Activated T-cell treated with anti-CD3 and anti-CD28 coated beads for 4 hours (primary cell): ENCODE measurements around the gene ZBTB16.

Experiments used
- DNase-seq: peaks from one replicate; pipeline ENCODE4 v3.0.0-alpha.2; 2020

ZBTB16 gene

DNA sequence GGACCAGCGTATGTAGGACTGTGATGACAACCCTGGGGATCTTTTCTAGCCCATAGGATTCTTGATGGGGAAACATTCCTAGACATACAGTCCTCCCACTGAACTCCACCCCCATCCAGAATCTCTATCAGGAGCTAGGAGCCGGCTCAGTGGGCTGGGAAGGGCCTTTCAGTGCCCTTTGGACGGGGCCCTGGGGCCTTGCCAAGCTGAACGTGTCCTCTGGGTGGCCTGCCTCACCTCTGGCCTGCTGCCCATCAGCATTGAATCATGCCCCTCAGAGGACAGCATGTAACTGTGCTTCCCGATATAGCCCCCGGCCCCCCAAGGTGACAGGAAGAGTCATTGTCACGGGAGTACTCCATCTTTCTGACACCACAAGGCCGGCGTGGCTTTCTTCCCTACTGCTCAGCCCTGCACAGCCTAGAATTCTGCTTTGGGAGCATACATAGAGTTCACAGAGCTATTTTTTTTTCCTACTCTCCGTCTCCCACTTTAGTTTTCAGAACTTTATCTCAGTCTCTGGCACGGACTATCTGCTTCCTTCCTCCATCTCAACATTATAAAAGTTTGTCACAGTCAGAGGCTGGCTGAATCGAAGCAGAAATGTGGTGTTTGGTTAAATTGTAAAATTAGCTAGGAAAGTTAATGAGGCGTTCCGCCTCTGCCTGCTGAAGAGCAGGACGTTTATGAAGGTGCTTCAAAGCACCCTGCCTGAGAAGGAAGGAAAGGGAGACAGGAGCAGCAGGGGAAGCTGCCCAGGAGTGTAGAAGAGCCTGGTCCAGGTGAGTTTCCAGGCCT lies 111.9 kb downstream of the ZBTB16 start:
- DNase-seq, result no peak

- no peak for DNase-seq
These were observed 112.7 kb downstream of the ZBTB16 start for GRCh38 chr11:114172055-114172861.

DNA sequence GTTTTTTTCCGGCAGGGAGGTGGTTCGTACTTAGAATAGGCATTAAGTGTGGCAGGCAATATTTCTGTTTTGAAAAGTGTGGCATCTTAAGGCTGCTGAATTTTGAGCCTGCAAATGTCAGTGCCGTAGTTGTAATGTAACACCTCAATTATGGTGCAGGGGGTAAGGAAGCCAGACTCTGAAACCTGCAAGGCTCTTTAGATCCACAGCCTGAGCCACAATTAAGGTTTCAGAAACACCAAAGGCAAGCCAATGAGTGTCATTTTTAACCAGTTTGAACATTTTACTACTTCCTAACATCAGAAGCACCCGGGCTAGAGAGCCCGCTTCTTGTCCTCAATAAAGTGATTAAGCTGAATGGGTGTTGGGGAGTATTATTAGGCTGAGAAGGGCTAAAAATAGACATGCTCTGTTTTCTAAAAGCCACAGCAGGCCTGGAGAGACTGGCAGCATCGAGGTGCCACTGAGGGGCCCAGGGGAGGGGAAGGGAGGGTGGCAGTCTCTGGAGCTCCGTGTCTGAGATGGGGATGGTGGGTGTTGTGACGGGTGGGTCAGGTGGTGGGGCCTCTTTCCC lies 113.4 kb downstream of the ZBTB16 start:
- DNase-seq, result no peak

DNA sequence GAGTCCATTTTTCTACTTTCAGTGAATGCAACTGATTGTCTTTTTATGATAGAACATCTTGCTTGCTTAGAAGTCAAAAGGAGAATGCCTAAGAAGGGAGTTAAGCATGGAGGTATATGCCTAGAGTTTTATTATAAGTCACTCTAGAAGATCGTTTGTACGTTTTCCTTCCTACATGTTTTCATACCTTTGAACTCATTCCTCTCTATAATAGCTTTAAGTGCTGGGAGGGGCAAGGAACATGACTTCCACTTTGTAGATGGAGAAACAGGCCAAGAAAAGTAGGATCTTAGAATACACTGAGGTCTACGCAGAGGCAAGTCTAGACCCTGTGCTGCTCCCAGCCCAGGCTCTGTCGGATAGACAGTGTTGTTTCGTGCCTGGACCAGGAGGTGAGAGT lies 114.3 kb downstream of the ZBTB16 start:
- no peak for DNase-seq

GRCh38 chr11:114174712-114175495 lies 115.4 kb downstream of the ZBTB16 start:
- DNase-seq, result no peak

GRCh38 chr11:114175706-114176105 lies 116.2 kb downstream of the ZBTB16 start:
- no peak for DNase-seq

GRCh38 chr11:114176321-114176720 lies 116.8 kb downstream of the ZBTB16 start:
- no peak for DNase-seq

GRCh38 chr11:114178656-114179055 lies 119.1 kb downstream of the ZBTB16 start:
- DNase-seq, result no peak

GRCh38 chr11:114179234-114179941 lies 119.9 kb downstream of the ZBTB16 start:
- DNase-seq, result no peak

GRCh38 chr11:114180301-114181055 lies 121.0 kb downstream of the ZBTB16 start:
- no peak for DNase-seq

GRCh38 chr11:114181195-114181594 lies 121.7 kb downstream of the ZBTB16 start:
- DNase-seq, result no peak

DNA sequence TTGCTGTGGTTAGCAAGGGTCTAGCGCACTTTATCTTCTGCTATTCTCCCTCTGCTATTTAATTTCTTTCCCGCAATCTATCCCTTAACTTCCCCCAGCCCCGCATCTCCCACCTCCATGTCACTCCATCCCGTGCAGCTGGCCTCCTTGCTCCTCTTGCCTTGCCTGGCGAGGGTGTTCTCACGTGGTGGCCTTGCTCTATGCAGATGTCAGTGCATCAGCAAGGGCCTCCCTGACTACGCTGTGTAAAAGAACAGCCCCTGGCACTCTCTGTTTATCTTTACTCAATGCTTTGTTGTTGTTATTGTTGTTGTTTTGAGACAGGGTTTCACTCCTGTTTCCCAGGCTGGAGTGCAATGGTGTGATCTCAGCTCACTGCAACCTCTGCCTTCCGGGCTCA lies 122.2 kb downstream of the ZBTB16 start:
- no peak for DNase-seq

- no peak for DNase-seq
These were observed 123.0 kb downstream of the ZBTB16 start for GRCh38 chr11:114182471-114183043.

DNA sequence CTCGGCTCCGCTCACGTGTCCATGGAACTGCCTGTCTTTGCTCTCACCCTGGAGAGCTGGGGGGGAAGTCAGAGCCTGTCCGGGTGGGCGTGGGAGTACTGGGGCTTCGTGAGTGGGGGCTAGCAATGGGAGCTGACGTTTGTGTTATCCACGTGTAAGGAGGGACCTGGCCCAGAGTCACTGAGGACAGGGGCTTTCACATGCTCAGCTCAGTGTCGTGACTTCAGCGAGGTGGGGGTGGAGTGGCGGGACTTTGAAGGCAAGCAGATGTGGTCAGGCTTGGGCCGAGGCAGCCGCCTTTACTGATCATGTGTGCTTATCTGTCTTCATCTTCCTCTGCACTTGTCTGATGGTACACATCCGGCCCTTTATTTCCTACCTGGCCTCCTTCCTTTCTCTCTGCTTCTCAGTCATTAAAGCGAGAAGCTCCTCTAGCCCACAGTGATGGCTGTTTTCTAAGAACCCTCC lies 123.6 kb downstream of the ZBTB16 start:
- DNase-seq, result peak; percentile 39

DNA sequence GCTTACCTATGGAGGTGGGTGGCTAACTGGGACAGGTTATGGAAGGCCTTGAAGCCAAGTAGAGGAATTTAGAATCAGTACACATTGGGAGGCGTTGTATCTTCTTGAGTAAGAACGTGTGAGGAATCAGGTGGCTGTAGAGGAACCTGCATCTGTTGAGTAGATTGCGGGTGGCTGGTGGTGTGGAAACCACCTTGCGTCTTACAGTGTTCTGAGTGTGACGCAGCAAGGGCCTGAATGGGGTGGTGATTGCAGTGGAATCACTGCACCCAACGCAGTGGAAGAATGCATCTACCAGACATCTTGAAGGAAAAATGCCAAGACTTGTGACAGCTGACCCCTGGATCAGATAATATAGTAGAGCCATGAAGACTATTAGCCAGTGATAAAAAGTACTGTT lies 125.9 kb downstream of the ZBTB16 start:
- DNase-seq, result no peak

DNA sequence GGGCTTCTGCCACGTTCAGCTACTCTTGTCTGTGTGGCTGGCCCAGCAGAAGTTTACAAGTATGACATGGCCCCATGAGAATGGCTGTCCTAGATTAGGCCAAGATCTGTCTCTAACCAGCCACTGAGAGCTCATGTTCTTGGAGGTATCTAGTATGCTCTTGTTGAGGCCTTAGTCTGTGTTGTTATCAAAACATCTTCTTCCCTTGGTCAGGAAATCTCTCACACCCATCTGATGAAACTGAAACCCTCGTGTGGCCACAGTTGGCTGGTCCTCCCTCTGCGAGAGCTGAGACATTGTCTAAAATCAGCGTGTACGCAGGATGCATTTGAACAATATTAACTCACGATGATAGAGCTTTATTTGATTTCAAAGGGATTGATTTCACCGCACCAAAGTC lies 127.7 kb downstream of the ZBTB16 start:
- no peak for DNase-seq

- DNase-seq, result no peak
These were observed 129.5 kb downstream of the ZBTB16 start for GRCh38 chr11:114188851-114189570.

DNA sequence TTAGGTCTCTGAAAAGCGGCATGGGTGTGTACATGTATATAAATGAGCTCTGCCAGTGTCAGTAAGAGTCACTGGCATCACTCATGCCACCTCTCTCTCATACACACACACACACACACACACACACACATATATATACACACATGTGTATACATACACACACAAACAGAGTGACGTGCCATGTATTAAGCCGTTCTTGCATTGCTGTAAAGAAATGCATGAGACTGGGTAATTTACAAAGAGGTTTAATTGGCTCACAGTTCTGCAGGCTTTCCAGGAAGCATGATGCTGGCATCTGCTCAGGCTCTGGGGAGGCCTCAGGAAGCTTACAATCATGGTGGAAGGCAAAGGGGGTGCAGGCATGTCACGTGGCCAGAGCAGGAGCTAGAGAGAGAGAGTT lies 131.1 kb downstream of the ZBTB16 start:
- no peak for DNase-seq

GRCh38 chr11:114191893-114192292 lies 132.4 kb downstream of the ZBTB16 start:
- DNase-seq, result no peak

DNA sequence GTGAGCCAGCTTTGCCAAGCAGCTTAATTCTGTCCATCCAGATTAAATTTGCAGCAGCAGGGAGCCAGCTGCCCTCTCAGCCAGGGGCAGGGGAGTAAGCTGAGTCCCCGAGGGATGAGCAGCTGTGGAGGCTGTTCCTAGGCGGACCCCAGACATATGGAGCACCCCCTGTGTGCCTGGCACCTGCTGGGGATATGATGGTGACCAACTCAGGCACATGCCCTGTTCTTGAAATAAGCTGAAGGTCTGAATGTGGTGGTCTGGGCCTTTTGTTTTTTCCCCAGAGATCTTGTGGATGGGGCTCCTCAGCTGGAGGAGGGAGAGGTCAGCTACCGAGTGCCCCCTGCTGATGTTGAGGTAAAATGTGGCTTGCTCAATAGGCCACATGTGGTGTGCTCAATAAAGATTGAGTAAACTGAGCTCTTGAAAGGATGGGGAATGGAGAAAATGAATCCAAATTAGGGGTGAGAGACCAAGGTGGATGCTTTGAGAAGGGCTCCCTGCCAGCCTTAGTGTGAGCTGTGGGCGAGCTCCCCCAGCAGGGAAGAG lies 133.4 kb downstream of the ZBTB16 start:
- no peak for DNase-seq
